HG03521 (cell line): ENCODE measurements around the gene DDA1.

Experiments used
- ATAC-seq: cut with Tn5 transposase; IDR thresholded peaks from one replicate; pipeline ENCODE4 v1.9.1; 2021; ENCODE audit warnings: mild to moderate bottlenecking, moderate library complexity; ENCODE audit not compliant: unreplicated experiment

The DDA1 gene

GRCh38 chr19:17328517-17329365 is 19.4 kb downstream of the DDA1 start:
- ATAC-seq, result no peak

GRCh38 chr19:17329366-17330261 is 20.3 kb downstream of the DDA1 start:
- no peak for ATAC-seq

GRCh38 chr19:17330262-17331044 is 21.1 kb downstream of the DDA1 start:
- no peak for ATAC-seq

GRCh38 chr19:17331045-17331558 is 21.7 kb downstream of the DDA1 start:
- ATAC-seq, result no peak

GRCh38 chr19:17332360-17332676 is 23.0 kb downstream of the DDA1 start:
- no peak for ATAC-seq

GRCh38 chr19:17332677-17333581 is 23.6 kb downstream of the DDA1 start:
- no peak for ATAC-seq

GRCh38 chr19:17333611-17334413 is 24.4 kb downstream of the DDA1 start:
- ATAC-seq, result no peak

- no peak for ATAC-seq
Observed at GRCh38 chr19:17334414-17335409, 25.3 kb downstream of the DDA1 start, which contains the start of gene ANO8. Gene ANO8 (minus strand): TSS chr19:17334855. CDS start chr19:17334670, 185 bp downstream.

GRCh38 chr19:17335575-17335974 is 26.2 kb downstream of the DDA1 start:
- no peak for ATAC-seq

- ATAC-seq, result peak; percentile 85
Observed at GRCh38 chr19:17336872-17337674, 27.7 kb downstream of the DDA1 start, which contains the start of gene GTPBP3. Gene GTPBP3 (plus strand): TSS chr19:17337553. CDS start chr19:17337612, 59 bp downstream.

GRCh38 chr19:17337675-17338432 is 28.5 kb downstream of the DDA1 start:
- ATAC-seq, result no peak

- ATAC-seq, result no peak
Observed at GRCh38 chr19:17338433-17339078, 29.2 kb downstream of the DDA1 start.

GRCh38 chr19:17339088-17339741 is 29.9 kb downstream of the DDA1 start:
- no peak for ATAC-seq

GRCh38 chr19:17340302-17340870 is 31.0 kb downstream of the DDA1 start:
- no peak for ATAC-seq

- ATAC-seq, result no peak
Observed at GRCh38 chr19:17340871-17341357, 31.6 kb downstream of the DDA1 start.
